Keratinocyte (primary cell): ENCODE data around the gene MDFI.

Experiments used
- CTCF ChIP-seq, 3 experiments: IDR thresholded peaks in 1 of 3; conservative IDR thresholded peaks in 1 of 3; optimal IDR thresholded peaks in 1 of 3; 2 replicates in 2 of 3; 3 replicates in 1 of 3; pipeline versions ENCODE3 to v1.5.1; 2011; ENCODE audit warnings: low read length in 3 of 3, mild to moderate bottlenecking in 3 of 3, moderate library complexity in 2 of 3, control low read depth in 1 of 3, inconsistent platforms in 1 of 3; ENCODE audit not compliant: insufficient read depth in 2 of 3; ENCODE audit errors: extremely low read depth in 1 of 3
- EZH2 ChIP-seq: IDR thresholded peaks from one replicate; pipeline ENCODE4 v1.6.1; 2012; ENCODE audit warnings: inconsistent platforms, mild to moderate bottlenecking, low read length, moderate library complexity

GRCh38 chr6:41672816-41673703 is 34.8 kb downstream of the MDFI start:
- TF ChIP-seq CTCF (optimal IDR thresholded peaks at IDR 0.05 in 1 of 3, IDR thresholded peaks at IDR 0.05 in 1 of 3, conservative IDR thresholded peaks at IDR 0.05 in 1 of 3; ENCODE audit: extremely low read depth in 1 of 3, insufficient read depth in 2 of 3, low read length in 3 of 3): no peak
- TF ChIP-seq EZH2: no peak
